HG02840 (cell line): ENCODE results near the gene PTPN18.
"Not testable (repeated sequence)": the region's sequence is repeated elsewhere in the genome, so short reads cannot be mapped to it uniquely, and the experiment has no call there.

ENCODE experiments used
- ATAC-seq: cut with Tn5 transposase; IDR thresholded peaks from one replicate; pipeline ENCODE4 v1.9.1; 2021; ENCODE audit warnings: mild to moderate bottlenecking, moderate library complexity, moderate number of reproducible peaks; ENCODE audit not compliant: unreplicated experiment, low FRiP score

The PTPN18 gene

DNA sequence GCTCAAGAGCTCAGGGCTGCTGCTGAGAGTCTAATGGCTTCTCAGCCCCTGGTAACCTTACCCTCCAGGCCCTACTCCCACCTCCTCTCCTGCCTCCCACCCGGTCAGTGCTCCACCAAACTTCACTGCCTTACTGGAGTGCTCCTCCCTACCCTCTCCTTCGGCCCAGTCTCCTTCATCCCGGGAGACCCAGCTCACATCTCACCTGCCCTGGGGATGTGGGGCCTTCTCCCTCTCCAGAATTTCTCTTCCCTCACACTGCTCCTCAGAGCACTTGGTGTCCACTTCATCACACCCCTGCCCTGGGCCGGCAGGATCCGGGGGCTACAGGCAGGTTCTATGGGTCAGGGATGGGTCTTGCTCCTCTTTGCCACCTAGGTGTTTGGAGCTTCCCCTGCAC is 21.6 kb downstream of the PTPN18 start:
- ATAC-seq = no peak

DNA sequence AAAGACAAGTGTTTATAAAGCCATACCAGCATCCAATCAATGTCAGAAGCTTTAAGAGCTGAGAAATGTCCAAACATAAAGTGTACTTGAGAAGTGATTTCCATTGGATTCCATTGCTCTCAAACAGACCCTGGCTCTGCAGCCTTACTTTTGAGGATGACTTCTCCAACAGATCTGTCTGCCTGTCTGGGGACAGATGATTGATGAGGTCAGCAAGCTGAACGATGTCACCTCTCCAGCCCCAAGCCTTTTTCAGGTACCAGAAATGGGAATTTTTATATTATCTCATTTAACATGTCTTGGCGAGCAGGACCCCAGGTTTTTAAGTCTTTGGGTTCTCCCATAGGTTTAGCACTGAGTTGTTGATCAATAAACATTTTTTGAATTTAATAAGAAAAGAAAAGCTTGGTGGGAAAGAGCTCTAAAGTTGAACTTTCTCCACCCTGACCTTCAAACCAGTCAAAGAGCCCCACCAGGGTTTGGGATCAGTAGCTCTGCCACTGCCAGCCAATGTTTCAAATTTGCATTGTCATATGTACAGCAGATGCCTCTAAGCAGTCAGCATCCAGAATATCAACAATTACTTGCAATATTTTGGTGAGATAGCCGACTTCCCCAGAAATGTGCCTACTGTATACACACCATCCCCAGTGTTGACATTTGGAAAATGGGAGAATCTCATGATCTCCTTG is 22.5 kb downstream of the PTPN18 start:
- ATAC-seq = no peak

- ATAC-seq = no peak
These were observed 23.0 kb downstream of the PTPN18 start for GRCh38 chr2:130378898-130379214.

DNA sequence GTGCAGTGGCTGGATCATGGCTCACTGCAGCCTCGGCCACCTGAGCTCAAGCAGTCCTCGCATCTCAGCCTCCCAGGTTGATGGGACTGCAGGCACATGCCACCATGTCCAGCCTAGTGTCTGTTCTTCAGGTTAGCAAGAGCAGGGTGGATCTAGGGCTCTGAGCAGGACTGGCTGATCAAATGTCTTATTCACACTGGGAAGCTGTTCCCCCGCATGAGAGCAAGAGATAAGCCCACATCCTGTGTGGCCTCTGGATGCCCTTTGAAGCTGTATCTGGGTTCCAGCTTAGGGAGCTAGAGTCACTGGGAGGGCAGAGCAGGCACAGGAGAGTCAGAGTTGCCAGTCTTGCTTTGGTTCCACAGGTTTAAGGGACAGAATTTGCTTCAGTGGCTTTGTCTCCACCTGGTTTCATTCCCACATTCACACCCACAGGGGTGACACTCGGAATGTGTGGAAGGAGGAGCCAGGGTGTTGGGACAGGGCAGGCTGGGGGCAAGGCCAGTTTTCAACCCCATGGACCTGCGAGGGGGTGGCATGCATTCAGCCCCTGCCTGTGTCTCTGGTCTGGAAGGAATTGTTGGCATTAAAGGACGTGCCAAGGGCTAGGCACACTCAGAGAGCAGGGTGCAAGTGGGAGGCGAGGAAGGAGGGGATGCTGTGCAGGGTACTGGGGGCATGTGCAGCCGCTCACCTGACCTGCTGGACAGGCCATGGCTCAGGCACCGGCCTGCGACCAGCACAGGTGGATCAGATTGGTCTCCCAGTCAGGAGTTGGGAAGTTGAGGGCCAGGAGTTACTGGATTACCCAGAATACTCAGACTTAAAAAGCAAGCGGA is 24.5 kb downstream of the PTPN18 start:
- no peak for ATAC-seq

DNA sequence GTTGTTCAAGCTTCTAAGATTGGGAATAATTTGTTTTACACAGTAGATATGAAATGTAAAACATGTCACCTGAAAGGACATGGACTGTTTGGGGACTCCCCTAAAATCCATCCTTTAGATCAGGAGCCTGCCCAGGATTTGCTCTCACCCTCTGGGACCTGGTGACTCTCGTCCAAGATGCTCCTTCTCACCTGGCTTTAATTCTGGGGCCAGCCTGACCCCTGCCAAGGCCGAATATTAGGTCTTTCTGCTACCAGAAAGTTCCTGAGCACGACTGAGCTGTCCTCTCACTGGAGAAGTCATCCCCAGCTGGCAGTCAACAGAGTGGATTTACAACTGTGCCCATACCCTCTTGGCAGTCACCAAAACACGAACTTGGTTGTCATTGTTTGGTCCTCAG is 25.3 kb downstream of the PTPN18 start:
- ATAC-seq = no peak

DNA sequence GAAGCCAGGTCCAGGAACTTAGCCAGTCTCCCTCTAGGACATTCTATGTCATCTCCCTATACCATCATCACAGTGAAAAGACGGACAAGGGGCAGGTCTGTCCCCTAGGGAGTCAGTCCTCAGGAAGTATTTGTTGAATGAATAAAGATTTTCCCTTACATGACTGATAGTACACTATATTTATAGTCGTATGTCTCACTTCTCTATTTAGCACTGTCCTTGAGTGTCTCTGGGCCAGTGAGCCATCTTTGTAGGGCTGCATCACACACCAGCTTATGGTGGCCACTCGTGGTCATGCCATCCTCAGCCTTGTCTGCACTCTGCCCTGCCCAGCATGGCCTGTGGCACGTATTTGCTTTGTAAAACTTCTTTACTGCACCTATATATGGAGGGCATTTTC is 25.8 kb downstream of the PTPN18 start:
- ATAC-seq = no peak

GRCh38 chr2:130382313-130382917 is 26.6 kb downstream of the PTPN18 start:
- no peak for ATAC-seq

DNA sequence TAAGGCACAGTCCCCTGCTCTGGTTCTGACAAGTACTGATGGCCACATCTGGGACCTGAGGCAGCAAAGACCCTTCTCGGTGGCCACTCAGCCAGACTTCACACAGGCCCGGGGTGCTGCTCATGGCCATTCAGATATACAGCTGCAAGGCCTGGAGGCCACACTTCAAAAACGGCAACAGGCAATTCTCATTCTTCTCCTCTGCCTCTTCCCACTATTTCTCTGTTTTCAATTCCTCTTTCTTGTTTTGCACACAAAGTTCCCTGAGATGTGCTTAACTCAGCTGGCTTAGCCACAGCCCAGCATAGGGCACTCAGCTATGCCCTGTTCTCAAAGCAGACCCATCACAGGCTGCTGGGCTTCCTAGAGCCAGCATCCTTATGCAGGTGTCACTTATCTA is 29.9 kb downstream of the PTPN18 start:
- ATAC-seq = peak; percentile 33

DNA sequence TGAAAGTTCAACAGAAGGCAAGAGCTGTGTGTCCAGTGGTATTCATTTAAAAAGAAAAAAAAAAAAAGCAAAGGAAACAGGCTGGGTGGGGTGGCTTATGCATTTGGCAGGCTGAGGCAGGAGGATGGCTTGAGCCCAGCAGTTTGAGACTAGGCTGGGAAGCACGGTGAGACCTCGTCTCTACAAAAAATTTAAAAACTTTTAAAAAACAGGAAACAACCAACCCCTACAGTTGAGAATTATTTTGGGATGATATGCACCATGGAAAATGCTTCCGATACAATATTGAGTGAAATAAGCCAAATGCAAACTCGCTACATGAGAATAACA is 31.2 kb downstream of the PTPN18 start:
- no peak for ATAC-seq

GRCh38 chr2:130387804-130388203 is 31.9 kb downstream of the PTPN18 start:
- no peak for ATAC-seq

GRCh38 chr2:130388221-130388907 is 32.5 kb downstream of the PTPN18 start:
- no peak for ATAC-seq

GRCh38 chr2:130389358-130389757 is 33.5 kb downstream of the PTPN18 start:
- ATAC-seq = no peak

- no peak for ATAC-seq
These were observed 33.9 kb downstream of the PTPN18 start for GRCh38 chr2:130389783-130390182.

DNA sequence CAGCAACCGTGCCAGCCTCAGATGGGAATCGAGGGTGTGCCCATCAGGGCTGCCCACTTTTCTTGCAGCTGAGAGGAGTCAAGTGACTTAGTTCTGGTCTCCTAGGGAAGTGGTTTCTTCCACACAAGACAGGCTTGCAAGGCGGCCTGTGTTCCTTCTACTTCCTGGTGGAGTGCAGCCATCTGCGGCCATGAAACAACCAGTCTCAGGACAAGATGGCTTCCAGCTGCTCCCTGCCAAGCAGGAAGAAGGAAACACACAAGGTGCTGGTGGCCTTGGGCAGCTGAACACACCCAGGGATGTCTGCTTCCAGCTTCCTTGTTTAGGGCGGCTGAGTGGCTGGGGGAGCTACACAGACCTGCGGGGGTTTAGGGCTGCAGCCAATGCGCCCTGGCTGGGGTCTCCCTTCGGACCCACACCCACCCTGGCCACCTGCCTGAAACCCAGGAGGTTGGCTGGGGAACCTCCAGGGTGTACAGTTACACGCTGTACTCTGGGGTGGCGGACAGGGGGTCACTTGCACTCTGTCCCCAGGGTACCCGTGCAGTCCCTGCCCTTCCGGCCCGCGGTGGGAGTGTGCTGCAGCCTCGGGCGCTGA is 34.7 kb downstream of the PTPN18 start:
- ATAC-seq = peak; percentile 32

- peak; percentile 80 for ATAC-seq
These were observed 35.4 kb downstream of the PTPN18 start for GRCh38 chr2:130391058-130391871.

- no peak for ATAC-seq
These were observed 36.2 kb downstream of the PTPN18 start for GRCh38 chr2:130391872-130392670.

DNA sequence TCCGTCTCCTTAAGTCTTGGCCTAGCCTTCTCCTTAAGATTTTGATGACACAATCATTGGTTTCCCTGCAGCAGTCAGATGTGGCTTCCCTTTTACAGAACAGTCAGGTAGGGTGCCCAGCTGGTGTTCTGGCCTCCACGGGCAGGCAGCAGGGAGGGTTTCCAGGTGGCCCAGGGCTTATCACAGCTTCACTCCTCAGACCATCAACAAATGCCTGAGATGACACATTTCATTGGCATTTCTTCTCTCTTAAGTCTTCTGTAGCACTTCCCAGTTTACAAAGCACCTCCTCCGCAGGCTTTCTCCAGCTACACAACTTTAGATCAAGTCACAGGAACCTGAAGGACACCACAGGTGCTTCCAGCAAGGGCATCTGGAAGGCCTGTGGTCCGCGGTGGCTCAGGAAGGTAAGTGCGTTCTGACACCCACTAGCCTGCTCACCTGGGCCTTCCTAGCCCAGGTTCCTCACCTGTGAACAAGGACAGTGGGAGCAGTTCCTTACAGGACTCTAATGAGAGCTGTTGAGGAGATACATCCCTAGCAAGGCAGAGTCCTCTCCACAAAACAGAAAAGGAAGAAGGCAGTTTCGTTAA is 37.6 kb downstream of the PTPN18 start:
- no peak for ATAC-seq

- ATAC-seq = not testable (repeated sequence)
These were observed 50.4 kb downstream of the PTPN18 start for GRCh38 chr2:130406280-130406679.

GRCh38 chr2:130416693-130417092 is 60.8 kb downstream of the PTPN18 start:
- not testable (repeated sequence) for ATAC-seq
